ENCODE data around the gene SGSM1.
A peak's percentile ranks its signal among the peaks of the same experiment; 100 is the strongest.

Gene SGSM1

DNA sequence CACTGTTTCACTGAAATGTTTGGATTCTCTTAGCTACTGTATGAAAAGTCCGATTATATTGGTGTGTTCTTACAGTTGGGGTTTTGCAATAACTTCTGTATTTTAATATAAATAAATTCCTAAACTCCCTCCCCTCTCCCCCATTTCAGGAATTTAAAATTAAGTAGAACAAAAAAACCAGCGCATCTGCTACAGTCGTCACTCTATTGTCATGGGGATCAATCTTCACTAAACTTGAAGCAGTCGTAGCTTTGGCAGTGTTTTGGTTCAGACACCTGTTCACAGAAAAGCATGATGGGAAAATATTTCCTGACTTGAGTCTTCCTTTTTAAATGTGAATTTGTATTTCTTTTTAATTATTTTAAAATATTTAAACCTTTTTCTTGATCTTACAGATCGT is 40.8 kb upstream of the SGSM1 start:
- H3K27me3 ChIP-seq (ENCODE audit: control insufficient read depth, low read length), result no peaks in the 10 kb centered on the region
- no peaks in the 10 kb centered on the region for H3K9me2 ChIP-seq (replicated peaks; ENCODE audit: control insufficient read depth, low read length)
- H3K27ac ChIP-seq (ENCODE audit: low read depth, low read length), result no peak overlapping the region
- TF ChIP-seq EZH2phosphoT487 (IDR thresholded peaks at IDR 0.05; ENCODE audit: borderline replicate concordance, low read length), result no peak
- TF ChIP-seq, protein P1, sequence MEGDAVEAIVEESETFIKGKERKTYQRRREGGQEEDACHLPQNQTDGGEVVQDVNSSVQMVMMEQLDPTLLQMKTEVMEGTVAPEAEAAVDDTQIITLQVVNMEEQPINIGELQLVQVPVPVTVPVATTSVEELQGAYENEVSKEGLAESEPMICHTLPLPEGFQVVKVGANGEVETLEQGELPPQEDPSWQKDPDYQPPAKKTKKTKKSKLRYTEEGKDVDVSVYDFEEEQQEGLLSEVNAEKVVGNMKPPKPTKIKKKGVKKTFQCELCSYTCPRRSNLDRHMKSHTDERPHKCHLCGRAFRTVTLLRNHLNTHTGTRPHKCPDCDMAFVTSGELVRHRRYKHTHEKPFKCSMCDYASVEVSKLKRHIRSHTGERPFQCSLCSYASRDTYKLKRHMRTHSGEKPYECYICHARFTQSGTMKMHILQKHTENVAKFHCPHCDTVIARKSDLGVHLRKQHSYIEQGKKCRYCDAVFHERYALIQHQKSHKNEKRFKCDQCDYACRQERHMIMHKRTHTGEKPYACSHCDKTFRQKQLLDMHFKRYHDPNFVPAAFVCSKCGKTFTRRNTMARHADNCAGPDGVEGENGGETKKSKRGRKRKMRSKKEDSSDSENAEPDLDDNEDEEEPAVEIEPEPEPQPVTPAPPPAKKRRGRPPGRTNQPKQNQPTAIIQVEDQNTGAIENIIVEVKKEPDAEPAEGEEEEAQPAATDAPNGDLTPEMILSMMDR (IDR thresholded peaks at IDR 0.05; ENCODE audit: low read depth, low read length, poor library complexity, severe bottlenecking), result no peak
- no peaks in the 10 kb centered on the region for H3F3A ChIP-seq (ENCODE audit: control insufficient read depth, insufficient read depth)
- no peaks in the 10 kb centered on the region for H4K20me1 ChIP-seq (ENCODE audit: control insufficient read depth, insufficient read depth, low read depth, low read length)
- no peaks in the 10 kb centered on the region for H3K9me3 ChIP-seq (ENCODE audit: control insufficient read depth, insufficient read depth, low read length)
- no peak overlapping the region for H3K4me3 ChIP-seq (ENCODE audit: low read length)
- no peak overlapping the region for H3K4me2 ChIP-seq (ENCODE audit: low read length)
- no peaks in the 10 kb centered on the region for H3K36me3 ChIP-seq (ENCODE audit: control insufficient read depth, low read length)
- H3K79me2 ChIP-seq (ENCODE audit: control insufficient read depth, low read length), result no peaks in the 10 kb centered on the region
- no peaks in the 10 kb centered on the region for H3K4me1 ChIP-seq (ENCODE audit: control insufficient read depth, low read length)

DNA sequence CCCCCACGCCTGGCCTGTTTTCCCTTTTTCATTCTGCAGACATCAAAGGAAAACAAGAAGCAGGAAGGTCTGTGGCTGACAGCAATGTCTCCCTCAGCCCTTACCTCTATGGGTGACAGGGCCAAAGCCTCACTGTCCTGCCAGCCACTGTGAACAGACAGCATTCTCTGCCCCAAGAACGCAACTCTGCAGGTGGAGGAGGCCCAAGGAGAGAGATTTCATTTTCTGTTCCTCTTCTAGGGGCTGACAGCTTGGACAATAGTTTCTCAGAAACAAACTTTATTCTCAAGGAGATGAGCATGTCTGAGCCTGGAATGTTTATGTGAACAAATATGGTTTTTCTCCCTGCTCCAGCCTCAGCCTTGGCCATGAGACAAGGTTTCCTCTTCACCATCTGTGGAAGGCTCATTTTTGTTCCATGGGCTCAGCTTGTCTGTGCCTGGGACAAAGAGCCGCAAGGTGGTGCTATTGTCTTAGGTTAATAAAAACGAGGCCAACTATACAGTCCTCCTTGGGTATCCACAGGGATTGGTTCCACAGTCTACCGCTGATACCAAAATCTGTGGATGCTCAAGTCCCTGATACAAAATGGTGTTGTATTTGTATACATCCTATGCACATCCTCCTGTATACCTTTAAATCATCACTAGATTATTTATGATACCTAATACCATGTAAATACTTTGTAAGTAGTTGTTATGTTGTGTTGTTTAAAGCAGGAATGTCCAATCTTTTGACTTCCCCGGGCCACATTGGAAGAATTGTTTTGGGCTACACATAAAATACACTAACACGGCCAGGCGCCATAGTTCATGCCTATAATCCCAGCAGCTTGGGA is 37.3 kb upstream of the SGSM1 start:
- Histone ChIP-seq H3K4me2 (ENCODE audit: low read length) (no peak overlapping the region), H3K27ac (ENCODE audit: low read depth, low read length) (no peak overlapping the region), H4K20me1 (ENCODE audit: control insufficient read depth, insufficient read depth, low read depth, low read length) (no peaks in the 10 kb centered on the region), H3K79me2 (ENCODE audit: control insufficient read depth, low read length) (no peaks in the 10 kb centered on the region), H3K36me3 (ENCODE audit: control insufficient read depth, low read length) (no peaks in the 10 kb centered on the region), H3K4me1 (ENCODE audit: control insufficient read depth, low read length) (no peaks in the 10 kb centered on the region), H3K27me3 (ENCODE audit: control insufficient read depth, low read length) (no peaks in the 10 kb centered on the region), H3F3A (ENCODE audit: control insufficient read depth, insufficient read depth) (no peaks in the 10 kb centered on the region), H3K9me2 (replicated peaks; ENCODE audit: control insufficient read depth, low read length) (no peaks in the 10 kb centered on the region), H3K9me3 (ENCODE audit: control insufficient read depth, insufficient read depth, low read length) (no peaks in the 10 kb centered on the region), H3K4me3 (ENCODE audit: low read length) (no peak overlapping the region)
- TF ChIP-seq, protein P1 (IDR thresholded peaks at IDR 0.05; ENCODE audit: low read depth, low read length, poor library complexity, severe bottlenecking), result peak; percentile 78
- TF ChIP-seq EZH2phosphoT487 (IDR thresholded peaks at IDR 0.05; ENCODE audit: borderline replicate concordance, low read length), result no peak

DNA sequence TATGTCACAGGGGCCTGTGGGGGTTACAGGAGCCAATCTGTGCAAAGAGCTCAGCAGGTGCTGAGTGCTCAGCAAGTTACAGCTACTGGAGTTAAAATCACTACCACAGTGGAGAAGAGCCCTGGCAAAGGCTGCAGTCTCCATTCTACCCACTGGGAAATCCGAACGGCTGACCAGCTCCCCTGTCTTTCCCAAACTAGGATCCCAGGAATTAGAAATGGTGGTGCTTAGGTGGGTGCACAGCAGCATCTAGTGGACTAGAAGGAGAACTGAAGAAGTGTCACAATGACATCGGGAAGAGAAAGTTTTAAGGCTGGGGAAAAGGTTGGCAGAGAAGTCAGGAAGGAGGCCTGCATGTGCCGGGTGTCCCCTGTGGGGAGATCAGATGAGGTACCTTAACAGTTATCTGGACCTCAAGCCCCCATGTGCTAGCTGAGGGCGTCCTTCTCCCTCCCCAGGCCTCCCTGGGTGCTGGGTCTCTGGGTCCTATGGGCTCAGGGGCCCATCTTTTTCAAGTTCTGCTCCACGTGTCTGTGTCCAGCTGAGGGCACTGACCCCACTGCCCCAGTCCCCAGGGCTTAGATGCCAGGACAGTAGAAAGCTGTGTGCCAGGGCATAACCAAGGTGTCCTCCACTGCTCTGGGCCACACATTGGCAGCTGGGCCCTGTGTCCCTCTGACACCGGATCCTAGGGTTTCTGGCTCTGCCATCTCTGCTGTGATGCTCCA is 33.4 kb upstream of the SGSM1 start:
- Histone ChIP-seq H3K79me2 (ENCODE audit: control insufficient read depth, low read length) (no peaks in the 10 kb centered on the region), H3K9me3 (ENCODE audit: control insufficient read depth, insufficient read depth, low read length) (no peaks in the 10 kb centered on the region), H3K27me3 (ENCODE audit: control insufficient read depth, low read length) (0 out of 2 replicates have a peak, but pooled peaks cover 5% of the 10 kb centered on the region), H3K27ac (ENCODE audit: low read depth, low read length) (no peak overlapping the region), H3K36me3 (ENCODE audit: control insufficient read depth, low read length) (no peaks in the 10 kb centered on the region), H4K20me1 (ENCODE audit: control insufficient read depth, insufficient read depth, low read depth, low read length) (no peaks in the 10 kb centered on the region), H3K4me1 (ENCODE audit: control insufficient read depth, low read length) (no peaks in the 10 kb centered on the region), H3K9me2 (replicated peaks; ENCODE audit: control insufficient read depth, low read length) (no peaks in the 10 kb centered on the region), H3K4me3 (ENCODE audit: low read length) (no peak overlapping the region), H3K4me2 (ENCODE audit: low read length) (no peak overlapping the region), H3F3A (ENCODE audit: control insufficient read depth, insufficient read depth) (no peaks in the 10 kb centered on the region)
- TF ChIP-seq EZH2phosphoT487 (IDR thresholded peaks at IDR 0.05; ENCODE audit: borderline replicate concordance, low read length), result no peak
- TF ChIP-seq, protein P1 (IDR thresholded peaks at IDR 0.05; ENCODE audit: low read depth, low read length, poor library complexity, severe bottlenecking), result peak; percentile 50

All from DOHH2 (cell line).